BJ (cell line): ENCODE data around the gene SMIM21. TPM values are rescaled to one million over a fixed set of nuclear protein-coding genes. Genes with fewer than 3 reads are reported as not detected.

ENCODE experiments used
- CTCF ChIA-PET: fragments of 350-600 bp; formaldehyde crosslinking; extraction: SDS; loops from one replicate; lab custom pipeline; 2021; ENCODE audit warnings: antibody characterized with exemption, inconsistent platforms; lab: Yijun Ruan, JAX
- POLR2A ChIA-PET: fragments of 300-600 bp; sonication (Branson Sonifier 250); formaldehyde crosslinking; extraction: SDS; loops from one replicate; lab custom pipeline; 2021; ENCODE audit warnings: antibody characterized with exemption; lab: Charles Lee
- DNase-seq: peaks from one replicate; pipeline ENCODE4 v3.0.0-alpha.2; 2011; ENCODE audit warnings: low read depth
- H3K27me3 ChIP-seq: 2 replicates; pipeline ENCODE4 v1.6.0; 2011; ENCODE audit warnings: low read length; ENCODE audit not compliant: control insufficient read depth, insufficient read depth
- H3K36me3 ChIP-seq: 2 replicates; pipeline ENCODE4 v1.5.1; 2011; ENCODE audit warnings: low read length; ENCODE audit not compliant: control insufficient read depth, insufficient read depth
- H3K4me3 ChIP-seq: 2 replicates; pipeline ENCODE4 v1.5.1; 2011; ENCODE audit warnings: low read depth, mild to moderate bottlenecking, control low read depth, low read length
- CTCF ChIP-seq: IDR thresholded peaks from 2 replicates; pipeline ENCODE4 v1.5.1; 2011; ENCODE audit warnings: low read depth, mild to moderate bottlenecking, control low read depth, inconsistent platforms, low read length, moderate library complexity; ENCODE audit not compliant: insufficient read depth
- polyA plus RNA-seq: library from polyadenylated mRNA; depleted of rRNA; stranded (reverse); fragments of >200 nt; gene quantifications from 2 replicates; pipeline ENCODE4 v1.2.3, GENCODE V29; 2011

SMIM21 gene
- polyA plus RNA-seq, 1 experiment: not detected

- ChIA-PET CTCF (interaction anchor here (0.7 to 0.9 kb wide), 2 partner anchors 11 to 869 kb away, joined by 3 to 5 read pairs; no protein-coding TSS in a partner anchor), POLR2A (no interaction called here)
- Histone ChIP-seq H3K36me3 (no peaks in the 10 kb centered on the region), H3K4me3 (no peak overlapping the region), H3K27me3 (peaks cover 4% of the 10 kb centered on the region; the same call in 1 of the 2 replicates)
- TF ChIP-seq CTCF: no peak
- peak; percentile 54 for DNase-seq
Observed at GRCh38 chr18:75393721-75394120, 33.8 kb downstream of the SMIM21 start.

- POLR2A ChIA-PET: no interaction called here
- Histone ChIP-seq H3K36me3 (no peaks in the 10 kb centered on the region), H3K4me3 (no peak overlapping the region), H3K27me3 (peaks cover 4% of the 10 kb centered on the region; the same call in 1 of the 2 replicates)
- no peak for TF ChIP-seq CTCF
- no peak for DNase-seq
- CTCF ChIA-PET: no interaction called here
Observed at GRCh38 chr18:75392226-75392578, 35.3 kb downstream of the SMIM21 start.

GRCh38 chr18:75391279-75392225, 36.0 kb downstream of the SMIM21 start:
- no peak for TF ChIP-seq CTCF
- Histone ChIP-seq H3K4me3 (no peak overlapping the region), H3K36me3 (no peaks in the 10 kb centered on the region), H3K27me3 (peaks cover 4% of the 10 kb centered on the region; the same call in 1 of the 2 replicates)
- POLR2A ChIA-PET: no interaction called here
- CTCF ChIA-PET: no interaction called here
- DNase-seq: no peak

GRCh38 chr18:75390854-75391253, 36.6 kb downstream of the SMIM21 start:
- ChIA-PET CTCF (no interaction called here), POLR2A (no interaction called here)
- peaks cover 4% of the 10 kb centered on the region; the same call in 1 of the 2 replicates for H3K27me3 ChIP-seq
- TF ChIP-seq CTCF: no peak
- H3K36me3 ChIP-seq: no peaks in the 10 kb centered on the region
- no peak for DNase-seq
- H3K4me3 ChIP-seq: no peak overlapping the region

GRCh38 chr18:75384144-75384543, 43.4 kb downstream of the SMIM21 start:
- POLR2A ChIA-PET: no interaction called here
- CTCF ChIA-PET: no interaction called here

More at GRCh38 chr18:75384144-75384543, 43.4 kb downstream of the SMIM21 start:
- DNase-seq: no peak
- Histone ChIP-seq H3K4me3 (no peak overlapping the region), H3K27me3 (peaks cover 1% of the 10 kb centered on the region), H3K36me3 (no peaks in the 10 kb centered on the region)
- no peak for TF ChIP-seq CTCF
